H9 (cell line): ENCODE results near the gene ZNF385B. TPM values are rescaled to one million over a fixed set of nuclear protein-coding genes. Genes with fewer than 3 reads are reported as not detected.

ENCODE experiments used
- DNase-seq: peaks from one replicate; pipeline ENCODE4 v3.0.0-alpha.2; 2017
- H2AFZ ChIP-seq: one replicate; pipeline ENCODE4 v1.6.1; 2013; ENCODE audit warnings: mild to moderate bottlenecking, low read length, control low read depth, moderate library complexity
- H2AK5ac ChIP-seq: 2 replicates; pipeline ENCODE4 v1.6.1; 2013; ENCODE audit warnings: low read length, control low read depth, mixed read lengths; ENCODE audit not compliant: insufficient read length
- H2BK120ac ChIP-seq: one replicate; pipeline ENCODE4 v1.6.1; 2013; ENCODE audit warnings: low read depth, mild to moderate bottlenecking, low read length, control low read depth, inconsistent platforms; ENCODE audit not compliant: poor library complexity, severe bottlenecking
- H2BK12ac ChIP-seq: 2 replicates; pipeline ENCODE4 v1.6.1; 2013; ENCODE audit warnings: low read length, control low read depth, mixed read lengths, low read depth; ENCODE audit not compliant: insufficient read length
- H2BK15ac ChIP-seq: 2 replicates; pipeline ENCODE4 v1.6.1; 2013; ENCODE audit warnings: low read depth, low read length, control low read depth
- H2BK20ac ChIP-seq: one replicate; pipeline ENCODE4 v1.6.1; 2013; ENCODE audit warnings: low read depth, mild to moderate bottlenecking, low read length, control low read depth, inconsistent platforms; ENCODE audit not compliant: poor library complexity, severe bottlenecking
- H2BK5ac ChIP-seq: 2 replicates; pipeline ENCODE4 v1.6.1; 2013; ENCODE audit warnings: low read length, control low read depth, mixed read lengths; ENCODE audit not compliant: insufficient read length
- H3K14ac ChIP-seq: 2 replicates; pipeline ENCODE4 v1.6.1; 2013; ENCODE audit warnings: low read length, control low read depth; ENCODE audit not compliant: insufficient read depth
- H3K18ac ChIP-seq: 2 replicates; pipeline ENCODE4 v1.6.1; 2013; ENCODE audit warnings: low read depth, mild to moderate bottlenecking, mixed read lengths, low read length, control low read depth; ENCODE audit not compliant: insufficient read length
- H3K23ac ChIP-seq: 2 replicates; pipeline ENCODE4 v1.6.1; 2013; ENCODE audit warnings: low read length, control low read depth, mixed read lengths, low read depth; ENCODE audit not compliant: insufficient read length
- H3K23me2 ChIP-seq: 2 replicates; pipeline ENCODE4 v1.6.1; 2013; ENCODE audit warnings: low read depth, mild to moderate bottlenecking, mixed read lengths, low read length, control low read depth; ENCODE audit not compliant: insufficient read length, poor library complexity, severe bottlenecking
- H3K27ac ChIP-seq: 2 replicates; pipeline ENCODE4 v1.5.1; 2013; ENCODE audit warnings: low read length, control low read depth, mixed read lengths, low read depth; ENCODE audit not compliant: insufficient read length
- H3K27me3 ChIP-seq: 2 replicates; pipeline ENCODE4 v1.6.1; 2013; ENCODE audit warnings: low read length, control low read depth, inconsistent platforms; ENCODE audit not compliant: insufficient read depth
- H3K4ac ChIP-seq: 2 replicates; pipeline ENCODE4 v1.6.1; 2013; ENCODE audit warnings: low read depth, mild to moderate bottlenecking, control low read depth, inconsistent platforms, low read length, moderate library complexity
- H3K4me1 ChIP-seq: 2 replicates; pipeline ENCODE4 v1.6.1; 2013; ENCODE audit warnings: low read length, control low read depth, inconsistent platforms; ENCODE audit not compliant: insufficient read depth
- H3K4me2 ChIP-seq: 2 replicates; pipeline ENCODE4 v1.6.1; 2013; ENCODE audit warnings: low read length, control low read depth, mixed read lengths; ENCODE audit not compliant: insufficient read length, insufficient read depth
- H3K56ac ChIP-seq: 2 replicates; pipeline ENCODE4 v1.6.1; 2013; ENCODE audit warnings: low read depth, mild to moderate bottlenecking, mixed read lengths, low read length, control low read depth; ENCODE audit not compliant: insufficient read length
- H3K79me1 ChIP-seq: 2 replicates; pipeline ENCODE4 v1.6.1; 2013; ENCODE audit warnings: low read depth, mild to moderate bottlenecking, moderate library complexity, low read length, control low read depth, inconsistent platforms; ENCODE audit not compliant: insufficient read depth, poor library complexity, severe bottlenecking
- H3K79me2 ChIP-seq: 2 replicates; pipeline ENCODE4 v1.6.1; 2013; ENCODE audit warnings: low read length, control low read depth, inconsistent platforms; ENCODE audit not compliant: insufficient read depth
- H3K9ac ChIP-seq: 2 replicates; pipeline ENCODE4 v1.6.1; 2013; ENCODE audit warnings: low read length, control low read depth, mixed read lengths; ENCODE audit not compliant: insufficient read length; ENCODE audit errors: extremely low read depth
- H3K9me3 ChIP-seq: one replicate; pipeline ENCODE4 v1.6.1; 2013; ENCODE audit warnings: low read depth, low read length, inconsistent platforms; ENCODE audit not compliant: control insufficient read depth
- H3T11ph ChIP-seq: one replicate; pipeline ENCODE4 v1.6.1; 2013; ENCODE audit warnings: mild to moderate bottlenecking, low read length, control low read depth, inconsistent platforms
- H4K20me1 ChIP-seq: one replicate; pipeline ENCODE4 v1.6.1; 2013; ENCODE audit not compliant: control insufficient read depth, insufficient read length, insufficient read depth
- H4K5ac ChIP-seq: 2 replicates; pipeline ENCODE4 v1.6.1; 2013; ENCODE audit warnings: low read depth, mild to moderate bottlenecking, mixed read lengths, low read length, control low read depth; ENCODE audit not compliant: insufficient read length
- H4K8ac ChIP-seq: replicated peaks from 2 replicates; pipeline ENCODE4 v1.6.1; 2013; ENCODE audit warnings: low read length, control low read depth, mixed read lengths, low read depth; ENCODE audit not compliant: insufficient read length
- H4K91ac ChIP-seq: 2 replicates; pipeline ENCODE4 v1.6.1; 2013; ENCODE audit warnings: low read depth, mild to moderate bottlenecking, moderate library complexity, mixed read lengths, low read length, control low read depth; ENCODE audit not compliant: insufficient read length
- H3K27ac Mint-ChIP-seq, 3 experiments: 2 replicates in 2 of 3; 3 replicates in 1 of 3; pipeline ENCODE4 v1.8.0; 2020 to 2021; ENCODE audit warnings: mixed read lengths in 3 of 3, mild to moderate bottlenecking in 1 of 3, moderate library complexity in 1 of 3
- H3K27me3 Mint-ChIP-seq: 2 replicates; pipeline ENCODE4 v1.8.0; 2021; ENCODE audit warnings: low read depth, mild to moderate bottlenecking, moderate library complexity, mixed read lengths
- H3K36me3 Mint-ChIP-seq, 3 experiments: 2 replicates in 2 of 3; 3 replicates in 1 of 3; pipeline ENCODE4 v1.8.0; 2020 to 2021; ENCODE audit warnings: low read depth in 3 of 3, mixed read lengths in 3 of 3; ENCODE audit not compliant: insufficient read depth in 1 of 3
- H3K4me1 Mint-ChIP-seq, 2 experiments: 2 replicates each; pipeline ENCODE4 v1.8.0; 2020; ENCODE audit warnings: mixed read lengths in 2 of 2
- H3K4me3 Mint-ChIP-seq, 2 experiments: 2 replicates in 1 of 2; 3 replicates in 1 of 2; pipeline ENCODE4 v1.8.0; 2020 to 2021; ENCODE audit warnings: mild to moderate bottlenecking in 2 of 2, mixed read lengths in 2 of 2, moderate library complexity in 1 of 2
- H3K9me3 Mint-ChIP-seq, 2 experiments: 2 replicates in 1 of 2; 3 replicates in 1 of 2; pipeline ENCODE4 v1.8.0; 2020; ENCODE audit warnings: mild to moderate bottlenecking in 2 of 2, mixed read lengths in 2 of 2, moderate library complexity in 1 of 2
- CTCF ChIP-seq: fragments of 200-600 bp; sonication (generic); conservative IDR thresholded peaks from 3 replicates; pipeline ENCODE4 v1.8.0; 2021; ENCODE audit warnings: antibody characterized with exemption, mild to moderate bottlenecking
- WGBS: extraction: QIAGEN DNeasy Blood & Tissue Kit; methylation state at CpG from one replicate; pipeline ENCODE4 v1.1.7; 2013; ENCODE audit warnings: missing lambda C conversion rate, low lambda C conversion rate, mixed read lengths; ENCODE audit not compliant: insufficient read length; ENCODE audit errors: extremely low coverage; 5-methylcytosine and 5-hydroxymethylcytosine counted together
- total RNA-seq: library from RNA; stranded (reverse); gene quantifications from 2 replicates; pipeline ENCODE4 v1.2.1, GENCODE V29; 2021

The ZNF385B gene
- total RNA-seq, 1 experiment from 2014 or later = 2.1 TPM

DNA sequence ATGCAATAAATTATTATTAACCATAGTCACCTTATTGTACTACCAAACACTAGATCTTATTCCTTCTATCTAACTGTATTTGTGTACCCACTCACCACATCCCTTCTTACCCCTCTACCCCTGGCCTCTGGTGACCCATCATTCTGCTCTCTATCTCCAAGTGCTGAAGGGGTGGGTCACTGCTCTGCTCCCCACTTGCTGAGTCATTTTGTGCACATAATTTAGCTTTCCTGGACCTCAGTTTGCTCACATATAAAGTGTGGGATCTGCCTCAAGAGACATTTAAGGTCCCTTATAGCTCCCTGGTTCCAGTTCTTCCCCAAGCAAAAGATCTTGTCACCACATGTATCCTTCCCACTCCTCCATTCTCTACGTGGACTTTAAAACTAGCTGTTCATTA, 169.4 kb downstream of the ZNF385B start:
- Histone ChIP-seq H3K79me2 (no peaks in the 10 kb centered on the region), H3K4ac (no peak overlapping the region), H4K91ac (no peak overlapping the region), H3K23ac (no peak overlapping the region), H2BK15ac (no peak overlapping the region), H4K8ac (no peak overlapping the region), H2BK120ac (no peak overlapping the region), H3K9ac (no peak overlapping the region), H2BK12ac (no peak overlapping the region), H3K4me2 (no peak overlapping the region), H3K27ac (no peak overlapping the region), H3K4me1 (no peaks in the 10 kb centered on the region), H2AK5ac (no peak overlapping the region), H3K18ac (no peak overlapping the region), H2BK20ac (no peak overlapping the region), H3K23me2 (no peaks in the 10 kb centered on the region), H3K14ac (no peak overlapping the region), H4K5ac (no peak overlapping the region), H3T11ph (no peak overlapping the region), H2BK5ac (no peak overlapping the region), H3K9me3 (no peaks in the 10 kb centered on the region), H3K79me1 (no peaks in the 10 kb centered on the region), H3K27me3 (no peaks in the 10 kb centered on the region), H4K20me1 (no peaks in the 10 kb centered on the region), H2AFZ (no peak overlapping the region), H3K56ac (no peak overlapping the region)
- no peaks in the 10 kb centered on the region for H3K9me3 Mint-ChIP-seq
- H3K4me3 Mint-ChIP-seq = no peak overlapping the region
- TF ChIP-seq CTCF = no peak
- H3K4me1 Mint-ChIP-seq = peaks cover 0 to 4% of the 10 kb centered on the region in 2 experiments; a peak in 1 of 4 replicates
- no peak for DNase-seq
- H3K36me3 Mint-ChIP-seq = no peaks in the 10 kb centered on the region
- H3K27me3 Mint-ChIP-seq = no peaks in the 10 kb centered on the region
- H3K27ac Mint-ChIP-seq = no peak overlapping the region
- no CpG with 5 or more reads among the region's 1 CpG for WGBS
